CD14-positive monocyte (primary cell): ENCODE measurements around the gene KPRP. TPM values are rescaled to one million over a fixed set of nuclear protein-coding genes. Genes with fewer than 3 reads are reported as not detected.

Source experiments
- DNase-seq, 3 donors: peaks; one replicate each; pipeline ENCODE4 v3.0.0-alpha.2; 2011 to 2022
- H2AFZ ChIP-seq: 2 replicates; pipeline ENCODE4 v1.6.0; 2012; ENCODE audit warnings: mild to moderate bottlenecking, low read depth, low read length, inconsistent platforms; ENCODE audit not compliant: insufficient read depth, poor library complexity, severe bottlenecking
- H3K27ac ChIP-seq, 2 donors: 1 replicate in 1 of 2; 2 replicates in 1 of 2; pipeline ENCODE4 v1.5.1; 2012 to 2013; ENCODE audit warnings: low read length in 2 of 2, control low read depth in 1 of 2, inconsistent platforms in 1 of 2, low read depth in 1 of 2, mild to moderate bottlenecking in 1 of 2
- H3K27me3 ChIP-seq, 2 donors: one replicate each; pipeline versions ENCODE4 v1.6.0 to v1.6.1; 2011 to 2013; ENCODE audit warnings: low read length in 2 of 2; ENCODE audit not compliant: control insufficient read depth in 2 of 2, insufficient read depth in 2 of 2
- H3K36me3 ChIP-seq, 2 donors: replicated peaks in 1 of 2; 1 replicate in 1 of 2; 2 replicates in 1 of 2; pipeline versions ENCODE4 v1.5.1 to v1.6.1; 2012 to 2013; ENCODE audit warnings: low read length in 2 of 2, control low read depth in 1 of 2, inconsistent platforms in 1 of 2, mild to moderate bottlenecking in 1 of 2; ENCODE audit not compliant: insufficient read depth in 2 of 2, control insufficient read depth in 1 of 2
- H3K4me1 ChIP-seq, 2 donors: 1 replicate in 1 of 2; 2 replicates in 1 of 2; pipeline versions ENCODE4 v1.5.1 to v1.6.1; 2012 to 2013; ENCODE audit warnings: low read length in 2 of 2, control low read depth in 1 of 2, inconsistent platforms in 1 of 2, mild to moderate bottlenecking in 1 of 2, moderate library complexity in 1 of 2; ENCODE audit not compliant: insufficient read depth in 2 of 2, control insufficient read depth in 1 of 2
- H3K4me2 ChIP-seq: replicated peaks from 2 replicates; pipeline ENCODE3; 2012; ENCODE audit warnings: low read length, moderate library complexity, mild to moderate bottlenecking; ENCODE audit not compliant: poor library complexity, severe bottlenecking; ENCODE audit errors: extremely low read depth
- H3K4me3 ChIP-seq, 3 experiments: fragments of 200-600 bp in 1 of 3; sonication (generic) in 1 of 3; replicated peaks in 1 of 3; 1 replicate in 2 of 3; 2 replicates in 1 of 3; pipeline ENCODE4 v1.5.1; 2011 to 2013; ENCODE audit warnings: low read length in 3 of 3, mild to moderate bottlenecking in 3 of 3, control low read depth in 2 of 3, low read depth in 2 of 3, inconsistent platforms in 1 of 3, moderate library complexity in 1 of 3
- H3K79me2 ChIP-seq: 2 replicates; pipeline ENCODE4 v1.6.0; 2012; ENCODE audit warnings: mild to moderate bottlenecking, control low read depth, inconsistent platforms, low read length, moderate library complexity; ENCODE audit not compliant: insufficient read depth
- H3K9ac ChIP-seq: 2 replicates; pipeline ENCODE4 v1.6.0; 2017; ENCODE audit warnings: low read length, mild to moderate bottlenecking; ENCODE audit not compliant: insufficient read depth, poor library complexity, severe bottlenecking
- H3K9me3 ChIP-seq, 2 donors: replicated peaks in 1 of 2; 1 replicate in 1 of 2; 2 replicates in 1 of 2; pipeline versions ENCODE4 v1.5.1 to v1.6.1; 2012 to 2013; ENCODE audit warnings: low read length in 2 of 2, control low read depth in 1 of 2; ENCODE audit not compliant: control insufficient read depth in 1 of 2, insufficient read depth in 1 of 2
- H4K20me1 ChIP-seq: 2 replicates; pipeline ENCODE4 v1.6.0; 2012; ENCODE audit warnings: mild to moderate bottlenecking, low read length, control low read depth, moderate library complexity; ENCODE audit not compliant: insufficient read depth
- H3K27ac Mint-ChIP-seq, 7 donors: one replicate each; pipeline ENCODE4 v1.8.0; 2020; ENCODE audit warnings: mild to moderate bottlenecking in 7 of 7, mixed read lengths in 7 of 7, moderate library complexity in 6 of 7, inconsistent platforms in 2 of 7
- H3K27me3 Mint-ChIP-seq, 3 donors: one replicate each; pipeline ENCODE4 v1.8.0; 2021 to 2022; ENCODE audit warnings: low read depth in 3 of 3, mild to moderate bottlenecking in 3 of 3, mixed read lengths in 3 of 3, moderate library complexity in 3 of 3, inconsistent platforms in 1 of 3
- H3K36me3 Mint-ChIP-seq, 2 donors: one replicate each; pipeline ENCODE4 v1.8.0; 2020; ENCODE audit warnings: mixed read lengths in 2 of 2, inconsistent platforms in 1 of 2, mild to moderate bottlenecking in 1 of 2
- H3K4me1 Mint-ChIP-seq: one replicate; pipeline ENCODE4 v1.8.0; 2020; ENCODE audit warnings: mild to moderate bottlenecking, mixed read lengths
- H3K4me3 Mint-ChIP-seq, 2 donors: one replicate each; pipeline ENCODE4 v1.8.0; 2020; ENCODE audit warnings: mild to moderate bottlenecking in 2 of 2, mixed read lengths in 2 of 2, moderate library complexity in 1 of 2
- H3K9me3 Mint-ChIP-seq, 7 donors: one replicate each; pipeline ENCODE4 v1.8.0; 2020 to 2022; ENCODE audit warnings: mixed read lengths in 7 of 7, mild to moderate bottlenecking in 6 of 7, moderate library complexity in 6 of 7, inconsistent platforms in 2 of 7
- CTCF ChIP-seq: fragments of 200-600 bp; IDR thresholded peaks from one replicate; pipeline ENCODE4 v1.8.0; 2022; ENCODE audit warnings: antibody characterized with exemption, mild to moderate bottlenecking
- WGBS: methylation state at CpG from one replicate; pipeline ENCODE4 v1.1.5; 2013; ENCODE audit warnings: missing lambda C conversion rate; ENCODE audit not compliant: insufficient coverage; 5-methylcytosine and 5-hydroxymethylcytosine counted together
- intact Hi-C, 2 donors: fragments of 100-400 bp; cut with micrococcal nuclease; formaldehyde crosslinking; loops; one replicate each; pipeline versions ENCODE4 v1.15.0 to v1.15.1; 2023
- polyA plus RNA-seq, 3 donors: library from polyadenylated mRNA; depleted of rRNA in 1 of 3; unstranded in 2 of 3; stranded (reverse) in 1 of 3; fragments of 300-500 nt in 2 of 3; fragments of >200 nt in 1 of 3; fragmentation: Illumina TruSeq in 2 of 3; gene quantifications; 1 replicate in 2 of 3; 2 replicates in 1 of 3; pipeline ENCODE4 v1.2.3, GENCODE V29; 2012 to 2021

The KPRP gene
- polyA plus RNA-seq, 3 donors = not detected

GRCh38 chr1:152739841-152740240 lies 18.0 kb upstream of the KPRP start:
- Histone ChIP-seq H2AFZ (no peak overlapping the region), H3K27ac (no peak overlapping the region), H3K4me1 (no peaks in the 10 kb centered on the region), H3K27me3 (peaks cover 0 to 2% of the 10 kb centered on the region in 2 donors), H3K4me2 (no peak overlapping the region), H3K36me3 (no peaks in the 10 kb centered on the region), H4K20me1 (no peaks in the 10 kb centered on the region), H3K4me3 (no peak overlapping the region), H3K9ac (no peak overlapping the region), H3K9me3 (no peaks in the 10 kb centered on the region), H3K79me2 (no peaks in the 10 kb centered on the region)
- no peak for TF ChIP-seq CTCF
- H3K27ac Mint-ChIP-seq = no peak overlapping the region
- no peaks in the 10 kb centered on the region for H3K4me1 Mint-ChIP-seq
- H3K36me3 Mint-ChIP-seq = no peaks in the 10 kb centered on the region
- no peak overlapping the region for H3K4me3 Mint-ChIP-seq
- no peak for DNase-seq
- H3K9me3 Mint-ChIP-seq = no peaks in the 10 kb centered on the region
- peaks cover 14 to 31% (median 15%) of the 10 kb centered on the region in 3 donors for H3K27me3 Mint-ChIP-seq
- intact Hi-C loops = no loop called here
- WGBS = 100% methylated on average over 1 of the region's 3 CpGs

DNA sequence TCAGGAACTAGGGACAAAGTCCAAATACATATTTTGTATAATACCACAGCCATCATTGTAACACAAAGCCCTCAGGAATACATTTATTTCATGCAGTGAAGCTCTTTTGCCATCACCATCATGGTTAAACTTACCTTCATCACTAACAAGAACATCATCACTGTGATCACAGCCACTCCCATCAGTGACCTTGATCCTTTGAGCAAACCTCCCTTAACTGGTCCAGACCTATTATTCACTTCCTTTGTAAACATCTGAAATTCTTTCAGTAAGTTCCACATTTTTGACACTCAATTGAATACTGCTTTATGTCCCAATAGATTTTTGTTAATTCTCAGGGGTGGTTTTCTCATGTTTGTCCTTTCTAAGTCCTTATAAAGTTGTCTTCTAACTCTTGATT lies 16.2 kb upstream of the KPRP start:
- no peaks in the 10 kb centered on the region for H3K9me3 ChIP-seq
- no peaks in the 10 kb centered on the region for H3K36me3 ChIP-seq
- H4K20me1 ChIP-seq = no peaks in the 10 kb centered on the region
- peaks cover 2% of the 10 kb centered on the region for H3K4me1 Mint-ChIP-seq
- intact Hi-C loops = no loop called here
- no peak overlapping the region for H3K27ac Mint-ChIP-seq
- H2AFZ ChIP-seq = no peak overlapping the region
- no peaks in the 10 kb centered on the region for H3K9me3 Mint-ChIP-seq
- peaks cover 11 to 27% (median 17%) of the 10 kb centered on the region in 3 donors for H3K27me3 Mint-ChIP-seq
- no peak overlapping the region for H3K4me3 Mint-ChIP-seq
- no peak overlapping the region for H3K4me2 ChIP-seq
- DNase-seq = no peak
- no peak for TF ChIP-seq CTCF
- H3K9ac ChIP-seq = no peak overlapping the region
- H3K79me2 ChIP-seq = no peaks in the 10 kb centered on the region
- H3K27me3 ChIP-seq = peaks cover 0 to 2% of the 10 kb centered on the region in 2 donors
- no peak overlapping the region for H3K4me3 ChIP-seq
- H3K4me1 ChIP-seq = no peaks in the 10 kb centered on the region
- H3K27ac ChIP-seq = no peak overlapping the region
- H3K36me3 Mint-ChIP-seq = no peaks in the 10 kb centered on the region
